Measurements from ENCODE around the gene PTGES3L.
"Not testable (repeated sequence)": the region's sequence is repeated elsewhere in the genome, so short reads cannot be mapped to it uniquely, and the experiment has no call there.

The PTGES3L gene

DNA sequence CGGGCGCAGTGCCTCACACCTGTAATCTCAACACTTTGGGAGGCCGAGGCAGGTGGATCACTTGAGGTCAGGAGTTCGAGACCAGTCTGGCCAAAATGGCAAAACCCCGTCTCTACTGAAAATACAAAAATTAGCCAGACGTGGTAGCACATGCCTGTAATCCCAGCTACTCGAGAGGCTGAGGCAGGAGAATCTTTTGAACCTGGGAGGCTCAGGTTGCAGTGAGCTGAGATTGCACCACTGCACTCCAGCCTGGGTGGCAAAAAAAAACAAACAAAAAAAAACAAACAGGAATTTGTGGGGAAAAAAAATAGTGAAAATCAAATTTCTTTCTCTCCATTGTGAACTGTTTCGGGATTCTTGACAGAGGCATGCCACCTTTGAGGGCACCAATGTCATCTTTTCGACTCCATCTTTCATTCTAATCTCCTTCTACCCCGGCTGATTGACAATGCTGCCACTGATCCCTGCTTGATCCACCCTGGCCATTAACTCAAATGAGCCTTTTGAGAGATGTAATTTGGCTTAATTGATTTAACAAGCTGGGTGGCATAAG, 60.3 kb downstream of the PTGES3L start:
- DNase-seq = not testable (repeated sequence)

DNA sequence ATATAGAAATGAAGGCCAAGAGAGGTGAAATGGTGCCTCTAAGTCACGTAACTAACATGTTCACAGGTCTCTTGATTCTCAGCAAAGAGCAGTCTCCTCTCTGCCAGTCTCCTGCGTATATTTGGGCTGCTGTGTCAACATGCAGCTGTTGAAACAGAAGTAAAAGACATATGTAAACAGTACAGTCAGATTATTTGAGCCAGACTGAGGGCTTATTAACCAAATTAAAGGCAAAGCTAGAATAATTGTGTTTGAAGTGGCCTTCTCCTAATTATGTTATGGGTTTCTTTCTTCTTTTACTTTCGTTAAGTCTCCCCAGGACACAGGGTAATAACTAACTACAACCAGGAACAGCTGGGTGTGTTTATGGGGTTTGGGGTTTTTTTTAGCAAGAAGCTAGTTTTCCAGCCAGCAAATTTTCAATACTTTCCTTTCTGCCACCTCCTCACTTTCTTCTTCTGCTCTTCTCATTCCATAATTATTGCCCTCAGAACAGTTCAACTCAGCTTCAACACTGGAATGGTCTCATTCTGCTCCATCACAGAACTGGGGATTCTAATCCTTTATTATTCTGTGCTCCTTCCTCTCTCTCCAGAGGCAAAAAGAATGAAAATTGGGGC, 60.9 kb downstream of the PTGES3L start:
- DNase-seq = no peak
